Ovary (tissue), 9 donors: Measurements from ENCODE around the gene RBM45. TPM values are rescaled to one million over a fixed set of nuclear protein-coding genes. Genes with fewer than 3 reads are reported as not detected.

Source experiments
- DNase-seq, 5 donors: peaks; one replicate each; pipeline ENCODE4 v3.0.0-alpha.2; 2019 to 2020
- H3K27ac ChIP-seq, 2 donors: fragments of 200-600 bp; one replicate each; pipeline versions ENCODE4 v1.5.1 to v1.8.0; 2019 to 2022
- H3K27me3 ChIP-seq: fragments of 200-600 bp; one replicate; pipeline ENCODE4 v1.8.0; 2022
- H3K36me3 ChIP-seq: fragments of 200-600 bp; sonication (generic); one replicate; pipeline ENCODE4 v1.5.1; 2019
- H3K4me1 ChIP-seq: one replicate; pipeline ENCODE4 v1.8.1; 2013; ENCODE audit warnings: mild to moderate bottlenecking, moderate library complexity; ENCODE audit not compliant: insufficient read depth
- H3K4me3 ChIP-seq: fragments of 200-600 bp; sonication (generic); one replicate; pipeline ENCODE4 v1.5.1; 2017
- H3K9me3 ChIP-seq, 2 donors: fragments of 200-600 bp in 1 of 2; sonication (generic) in 1 of 2; one replicate each; pipeline versions ENCODE4 v1.5.1 to v1.8.1; 2013 to 2019; ENCODE audit warnings: mild to moderate bottlenecking in 1 of 2, moderate library complexity in 1 of 2
- EP300 ChIP-seq: sonication (generic); formaldehyde crosslinking; IDR thresholded peaks from one replicate; pipeline ENCODE4 v1.6.1; 2017; ENCODE audit warnings: antibody characterized with exemption
- POLR2A ChIP-seq: fragments of 450-650 bp; IDR thresholded peaks from one replicate; pipeline ENCODE4 v1.6.1; 2017; ENCODE audit warnings: antibody characterized with exemption, mild to moderate bottlenecking, moderate library complexity
- WGBS, 3 donors: extraction: QIAGEN DNeasy Blood & Tissue Kit in 1 of 3; methylation state at CpG; one replicate each; pipeline versions ENCODE4 v1.1.5 to v1.1.7; 2013 to 2017; 5-methylcytosine and 5-hydroxymethylcytosine counted together
- intact Hi-C, 4 donors: fragments of 100-400 bp; cut with DNase I; formaldehyde crosslinking; loops; one replicate each; pipeline versions ENCODE4 v1.11.0 to v1.15.1; 2022 to 2023
- polyA plus RNA-seq, 2 donors: library from polyadenylated mRNA; stranded (reverse); fragments of 200-250 nt in 1 of 2; fragments of 350-450 nt in 1 of 2; fragmentation: Illumina TruSeq in 1 of 2; extraction: RNeasy Lipid Tissue Mini Kit (QIAGEN cat#74804) in 1 of 2; gene quantifications; one replicate each; pipeline ENCODE4 v1.2.3, GENCODE V29; 2013 to 2014
- total RNA-seq, 7 donors: library from RNA; depleted of rRNA in 2 of 7; stranded (reverse); fragments of >200 nt in 2 of 7; fragmentation: NEBNext Ultra II Directional in 3 of 7; extraction: Animal tissue kit (Norgen Biotek cat#: 25700) in 3 of 7; gene quantifications; one replicate each; pipeline versions ENCODE4 v1.1.0 to v1.2.4, GENCODE V29; 2016 to 2023
- TF ChIP-seq, protein P1 (sequence below), 3 donors: fragments of 450-650 bp in 2 of 3; fragments of 200-600 bp in 1 of 3; IDR thresholded peaks; one replicate each; pipeline versions ENCODE4 v1.5.1 to v1.8.0; 2016 to 2022; ENCODE audit warnings: antibody characterized with exemption in 3 of 3, mild to moderate bottlenecking in 1 of 3
- donor health status: DM: no; HTN: no; CAD: no; lungs with moderate emphysema.
- donor health status: DM: no; HTN: no; CAD: no.
- donor health status: Bipolar disorder and iron deficiency.
- donor health status: DM: yes; HTN: yes; CAD: no.
- donor health status: DM: no; HTN: no; CAD: no.
- donor health status: DM: yes; HTN: yes; CAD: no.

Gene RBM45
- total and polyA plus RNA-seq, 9 donors: 5.6 to 15.0 (median 8.3) TPM

DNA sequence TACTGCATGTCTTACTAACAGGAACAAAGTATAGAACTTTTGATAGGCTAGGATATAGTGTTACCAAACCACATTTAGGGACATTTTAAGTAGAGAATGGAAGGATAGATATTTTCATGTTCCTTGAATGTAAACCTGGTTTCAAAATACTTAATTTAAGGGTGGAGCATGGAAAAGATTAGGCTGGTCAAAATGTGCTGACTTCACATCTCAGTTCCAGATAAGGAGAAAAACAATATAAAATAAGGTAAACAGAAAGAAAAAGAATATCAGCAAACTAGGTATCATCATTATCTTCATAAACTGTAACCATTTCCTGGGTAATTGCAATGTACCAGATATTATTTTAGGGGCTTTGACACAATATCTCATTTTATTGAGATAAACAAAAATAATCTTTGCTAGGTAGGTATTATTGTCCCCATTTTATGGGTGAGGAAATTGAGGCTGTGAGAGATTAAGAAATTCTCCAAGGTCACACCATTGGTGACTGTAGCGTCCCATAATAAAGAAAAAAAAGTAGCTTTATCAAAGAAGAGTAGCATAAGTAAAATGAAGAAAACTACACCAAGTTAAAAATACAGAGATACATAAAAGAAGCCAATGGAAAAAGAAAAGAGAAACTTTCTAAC, 43.3 kb upstream of the RBM45 start:
- 75 to 80% (median 77%) methylated on average over 1 of the region's 1 CpG for WGBS, 3 donors

DNA sequence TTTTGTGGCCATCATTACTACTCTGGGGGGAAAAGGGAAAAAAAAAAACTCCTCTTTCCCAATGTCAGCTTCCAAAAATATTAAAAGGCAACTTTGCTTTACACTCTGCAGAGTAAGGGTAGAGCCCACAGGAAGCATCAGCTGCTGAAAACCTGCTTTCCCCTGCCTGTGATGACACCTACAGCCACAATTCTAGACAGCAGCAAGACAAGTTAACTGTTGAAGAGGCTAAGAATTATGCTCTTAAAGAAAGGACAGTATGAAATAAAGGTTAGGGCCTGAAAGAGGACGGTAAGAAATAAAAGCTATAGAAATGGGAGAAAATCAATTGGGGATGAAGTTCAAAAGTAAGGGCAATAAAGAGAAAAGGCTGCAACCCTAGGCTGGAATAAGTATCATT, 42.7 kb upstream of the RBM45 start:
- WGBS, 3 donors: 37 to 51% (median 42%) methylated on average over 1 of the region's 1 CpG
- TF ChIP-seq, protein P1, sequence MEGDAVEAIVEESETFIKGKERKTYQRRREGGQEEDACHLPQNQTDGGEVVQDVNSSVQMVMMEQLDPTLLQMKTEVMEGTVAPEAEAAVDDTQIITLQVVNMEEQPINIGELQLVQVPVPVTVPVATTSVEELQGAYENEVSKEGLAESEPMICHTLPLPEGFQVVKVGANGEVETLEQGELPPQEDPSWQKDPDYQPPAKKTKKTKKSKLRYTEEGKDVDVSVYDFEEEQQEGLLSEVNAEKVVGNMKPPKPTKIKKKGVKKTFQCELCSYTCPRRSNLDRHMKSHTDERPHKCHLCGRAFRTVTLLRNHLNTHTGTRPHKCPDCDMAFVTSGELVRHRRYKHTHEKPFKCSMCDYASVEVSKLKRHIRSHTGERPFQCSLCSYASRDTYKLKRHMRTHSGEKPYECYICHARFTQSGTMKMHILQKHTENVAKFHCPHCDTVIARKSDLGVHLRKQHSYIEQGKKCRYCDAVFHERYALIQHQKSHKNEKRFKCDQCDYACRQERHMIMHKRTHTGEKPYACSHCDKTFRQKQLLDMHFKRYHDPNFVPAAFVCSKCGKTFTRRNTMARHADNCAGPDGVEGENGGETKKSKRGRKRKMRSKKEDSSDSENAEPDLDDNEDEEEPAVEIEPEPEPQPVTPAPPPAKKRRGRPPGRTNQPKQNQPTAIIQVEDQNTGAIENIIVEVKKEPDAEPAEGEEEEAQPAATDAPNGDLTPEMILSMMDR (IDR thresholded peaks at IDR 0.05): no peak
- TF ChIP-seq POLR2A: no peak
- no peak for TF ChIP-seq EP300
- Histone ChIP-seq H3K36me3 (no peaks in the 10 kb centered on the region), H3K4me3 (no peak overlapping the region), H3K9me3 (no peaks in the 10 kb centered on the region), H3K27ac (no peak overlapping the region), H3K4me1 (no peaks in the 10 kb centered on the region), H3K27me3 (no peaks in the 10 kb centered on the region)
- no peak for DNase-seq
- intact Hi-C loops: no loop called here

More for the DNA sequence above, 43.3 kb upstream of the RBM45 start:
- Histone ChIP-seq H3K9me3 (no peaks in the 10 kb centered on the region), H3K4me3 (no peak overlapping the region), H3K36me3 (no peaks in the 10 kb centered on the region), H3K27me3 (no peaks in the 10 kb centered on the region), H3K27ac (no peak overlapping the region), H3K4me1 (no peaks in the 10 kb centered on the region)
- no peak for TF ChIP-seq POLR2A
- TF ChIP-seq, protein P1 (IDR thresholded peaks at IDR 0.05): no peak
- no peak for TF ChIP-seq EP300
- intact Hi-C loops: no loop called here
- no peak for DNase-seq

DNA sequence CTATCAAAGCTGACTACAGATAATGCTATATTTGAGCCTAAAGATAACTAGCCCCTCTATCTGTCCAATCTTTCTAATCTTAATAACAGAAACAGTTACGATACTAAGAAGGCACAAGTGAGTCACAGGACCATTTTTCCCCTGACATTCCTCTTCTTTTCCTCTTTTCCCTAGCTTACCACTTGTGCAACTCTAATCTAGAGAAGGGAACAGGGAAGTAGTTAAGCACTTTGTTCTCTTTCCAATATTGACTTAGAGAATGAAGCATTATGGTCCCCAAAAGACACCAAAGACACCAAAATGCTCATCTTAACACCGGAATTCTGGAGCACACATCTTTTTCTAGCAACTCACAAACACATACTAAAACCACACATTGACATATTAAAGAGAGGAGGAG, 41.4 kb upstream of the RBM45 start:
- Histone ChIP-seq H3K4me1 (no peaks in the 10 kb centered on the region), H3K9me3 (no peaks in the 10 kb centered on the region), H3K27me3 (no peaks in the 10 kb centered on the region), H3K4me3 (no peak overlapping the region), H3K27ac (no peak overlapping the region), H3K36me3 (no peaks in the 10 kb centered on the region)
- WGBS, 3 donors: 30 to 47% (median 36%) methylated on average over 2 of the region's 2 CpGs
- TF ChIP-seq, protein P1 (IDR thresholded peaks at IDR 0.05): no peak
- TF ChIP-seq EP300: no peak
- TF ChIP-seq POLR2A: no peak
- intact Hi-C loops: no loop called here
- no peak for DNase-seq

DNA sequence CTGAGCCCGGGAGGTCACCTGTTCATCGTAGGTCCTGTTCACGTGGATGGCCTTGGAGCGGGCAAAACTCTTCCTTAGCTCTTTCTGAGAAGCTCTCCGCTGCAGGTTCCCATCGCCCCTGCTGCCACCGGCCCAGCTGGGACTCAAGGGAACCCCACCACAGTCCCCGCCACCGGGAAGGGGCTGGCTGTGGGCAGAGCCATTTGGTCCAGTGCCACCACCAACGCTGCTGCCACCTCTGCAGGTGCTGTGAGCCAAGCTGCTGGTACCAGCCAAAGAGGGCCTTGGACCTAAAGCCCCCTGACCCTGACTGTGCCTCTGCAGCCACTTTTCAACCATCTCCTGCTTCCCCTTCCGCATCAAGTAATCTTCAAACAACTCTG, 40.2 kb upstream of the RBM45 start:
- TF ChIP-seq POLR2A (no peak), EP300 (no peak)
- TF ChIP-seq, protein P1 (IDR thresholded peaks at IDR 0.05): no peak
- Histone ChIP-seq H3K4me3 (no peak overlapping the region), H3K36me3 (no peaks in the 10 kb centered on the region), H3K9me3 (no peaks in the 10 kb centered on the region), H3K27me3 (no peaks in the 10 kb centered on the region), H3K27ac (no peak overlapping the region), H3K4me1 (no peaks in the 10 kb centered on the region)
- 83 to 92% (median 86%) methylated on average over 11 of the region's 11 CpGs for WGBS, 3 donors
- DNase-seq: no peak
- intact Hi-C loops: no loop called here
